Mononuclear cell (primary cell): ENCODE data around the gene BOD1. TPM values are rescaled to one million over a fixed set of nuclear protein-coding genes. Genes with fewer than 3 reads are reported as not detected.

Experiments used
- H3K27me3 ChIP-seq: 2 replicates; pipeline ENCODE4 v1.6.0; 2011; ENCODE audit warnings: low read length, control low read depth; ENCODE audit not compliant: insufficient read depth
- H3K4me1 ChIP-seq: 2 replicates; pipeline ENCODE4 v1.5.1; 2011; ENCODE audit warnings: mild to moderate bottlenecking, low read length, control low read depth; ENCODE audit not compliant: insufficient read depth
- H3K4me3 ChIP-seq: 2 replicates; pipeline ENCODE4 v1.5.1; 2011; ENCODE audit warnings: mild to moderate bottlenecking, low read length, moderate library complexity
- H3K9me3 ChIP-seq: 2 replicates; pipeline ENCODE4 v1.5.1; 2011; ENCODE audit warnings: low read depth, mild to moderate bottlenecking, control low read depth, low read length
- total RNA-seq: library from RNA; depleted of rRNA; stranded (reverse); fragments of >200 nt; gene quantifications from one replicate; pipeline ENCODE4 v1.2.3, GENCODE V29; 2012

Gene BOD1
- total RNA-seq, 1 donor = 41.1 TPM

DNA sequence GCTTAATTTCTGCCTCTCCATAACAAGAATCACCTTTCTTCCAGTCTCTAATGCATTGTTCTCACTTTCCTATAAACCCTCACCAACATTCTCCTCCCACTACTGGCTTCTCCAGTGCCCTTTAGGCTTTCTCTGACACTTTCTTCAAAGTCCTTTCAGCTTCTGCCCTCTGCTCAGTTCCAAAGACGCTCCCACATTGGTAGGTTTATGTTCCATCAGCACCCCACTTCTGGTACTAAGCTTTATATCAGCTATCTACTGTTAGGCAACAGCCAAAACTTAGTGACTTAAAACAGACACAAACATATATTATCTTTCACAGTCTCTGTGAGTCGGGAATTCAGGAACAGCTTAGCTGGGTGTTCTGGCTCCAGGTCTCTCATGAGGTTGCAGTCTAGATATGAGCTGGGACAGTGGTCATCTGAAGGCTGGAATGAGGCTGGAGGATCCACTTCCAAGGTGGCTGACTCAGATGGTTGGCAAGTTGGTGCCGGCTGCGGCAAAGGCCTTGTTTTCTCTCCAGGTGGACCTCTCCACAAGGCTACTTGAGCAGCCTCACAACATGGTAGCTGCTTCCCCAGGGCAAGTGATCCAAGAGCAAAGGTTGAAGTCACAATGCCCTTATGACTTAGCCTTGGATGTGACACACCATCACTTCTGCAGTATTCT is 37.4 kb downstream of the BOD1 start:
- no peaks in the 10 kb centered on the region for H3K9me3 ChIP-seq
- H3K4me3 ChIP-seq = no peak overlapping the region
- no peaks in the 10 kb centered on the region for H3K4me1 ChIP-seq
- H3K27me3 ChIP-seq = no peaks in the 10 kb centered on the region

- Histone ChIP-seq H3K4me3 (no peak overlapping the region), H3K27me3 (peaks cover 4% of the 10 kb centered on the region), H3K9me3 (no peaks in the 10 kb centered on the region), H3K4me1 (peaks cover 3% of the 10 kb centered on the region)
These were observed 38.6 kb downstream of the BOD1 start for GRCh38 chr5:173577817-173578216.

GRCh38 chr5:173577166-173577565 is 39.3 kb downstream of the BOD1 start:
- peaks cover 10% of the 10 kb centered on the region for H3K27me3 ChIP-seq
- H3K9me3 ChIP-seq = no peaks in the 10 kb centered on the region
- peaks cover 3% of the 10 kb centered on the region for H3K4me1 ChIP-seq
- no peak overlapping the region for H3K4me3 ChIP-seq

GRCh38 chr5:173575985-173576384 is 40.5 kb downstream of the BOD1 start:
- no peak overlapping the region for H3K4me3 ChIP-seq
- peaks cover 3% of the 10 kb centered on the region for H3K4me1 ChIP-seq
- H3K27me3 ChIP-seq = peaks cover 16% of the 10 kb centered on the region
- no peaks in the 10 kb centered on the region for H3K9me3 ChIP-seq

DNA sequence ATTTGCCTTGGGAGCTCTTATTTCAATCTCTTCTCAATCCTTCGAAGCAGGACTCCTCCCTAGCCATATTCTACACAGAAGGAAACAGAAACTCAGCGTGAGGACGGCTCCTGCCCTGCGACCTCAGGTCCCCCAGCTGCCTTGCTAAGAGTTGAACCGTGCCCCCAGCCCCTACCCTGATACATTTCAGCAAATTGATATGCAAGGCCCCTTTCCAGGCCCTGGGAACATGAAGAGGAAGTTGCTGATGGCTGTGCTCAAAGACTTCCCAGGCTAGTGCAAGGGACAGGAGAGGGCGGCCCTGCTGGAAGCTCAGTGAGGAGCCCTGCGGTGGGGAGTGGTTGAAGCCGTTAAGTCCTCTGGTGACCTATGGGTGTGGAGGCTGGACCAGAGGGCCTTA is 41.5 kb downstream of the BOD1 start:
- H3K4me1 ChIP-seq = peaks cover 3% of the 10 kb centered on the region
- H3K27me3 ChIP-seq = peaks cover 16% of the 10 kb centered on the region
- no peak overlapping the region for H3K4me3 ChIP-seq
- no peaks in the 10 kb centered on the region for H3K9me3 ChIP-seq

GRCh38 chr5:173573126-173573960 is 43.1 kb downstream of the BOD1 start:
- Histone ChIP-seq H3K4me1 (peaks cover 3% of the 10 kb centered on the region), H3K27me3 (peaks cover 16% of the 10 kb centered on the region), H3K9me3 (no peaks in the 10 kb centered on the region), H3K4me3 (no peak overlapping the region)

DNA sequence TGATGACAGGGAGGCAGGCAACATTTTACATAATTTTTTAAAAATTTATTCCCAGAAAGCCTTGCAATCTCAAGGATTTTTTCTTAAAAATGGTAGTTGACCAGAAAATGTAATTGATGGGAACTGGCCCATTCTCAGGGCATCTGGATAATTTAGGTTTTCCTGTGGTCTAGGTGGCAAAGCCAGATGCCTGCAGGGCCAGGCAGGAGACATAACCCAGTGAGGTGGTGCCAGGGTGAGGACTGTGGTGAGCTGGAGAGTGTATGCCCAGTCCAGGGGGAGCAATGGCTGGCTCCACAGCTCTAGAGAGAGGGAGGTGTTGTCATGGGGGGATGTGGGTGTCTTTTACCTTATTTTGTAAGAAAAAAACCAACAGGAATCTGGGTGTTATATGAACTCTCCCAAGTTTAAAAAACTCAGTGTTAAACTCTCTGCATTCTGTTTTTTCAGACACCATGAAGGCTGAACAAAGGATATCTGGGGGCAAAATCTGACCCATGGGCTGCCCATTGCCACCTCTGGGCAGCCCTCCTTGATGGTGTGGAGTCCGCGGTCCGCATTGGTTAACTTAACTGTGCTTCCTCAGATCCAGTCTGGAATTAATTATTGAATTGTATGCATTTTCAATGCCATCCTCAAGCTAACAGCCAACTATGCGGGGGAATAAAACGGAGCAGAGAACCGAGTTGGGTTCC is 43.9 kb downstream of the BOD1 start:
- Histone ChIP-seq H3K4me3 (no peak overlapping the region), H3K4me1 (peaks cover 3% of the 10 kb centered on the region), H3K9me3 (no peaks in the 10 kb centered on the region), H3K27me3 (peaks cover 16% of the 10 kb centered on the region)

GRCh38 chr5:173570321-173571090 is 45.9 kb downstream of the BOD1 start:
- Histone ChIP-seq H3K27me3 (peaks cover 16% of the 10 kb centered on the region), H3K4me1 (peaks cover 3% of the 10 kb centered on the region), H3K9me3 (no peaks in the 10 kb centered on the region), H3K4me3 (no peak overlapping the region)

- Histone ChIP-seq H3K27me3 (peaks cover 16% of the 10 kb centered on the region), H3K4me1 (peaks cover 3% of the 10 kb centered on the region), H3K9me3 (no peaks in the 10 kb centered on the region), H3K4me3 (no peak overlapping the region)
These were observed 47.7 kb downstream of the BOD1 start for GRCh38 chr5:173568703-173569102.

GRCh38 chr5:173568128-173568527 is 48.3 kb downstream of the BOD1 start:
- no peak overlapping the region for H3K4me3 ChIP-seq
- peaks cover 15% of the 10 kb centered on the region for H3K27me3 ChIP-seq
- no peaks in the 10 kb centered on the region for H3K9me3 ChIP-seq
- peaks cover 3% of the 10 kb centered on the region for H3K4me1 ChIP-seq

GRCh38 chr5:173567548-173567947 is 48.9 kb downstream of the BOD1 start:
- Histone ChIP-seq H3K4me3 (no peak overlapping the region), H3K4me1 (no peaks in the 10 kb centered on the region), H3K9me3 (no peaks in the 10 kb centered on the region), H3K27me3 (peaks cover 10% of the 10 kb centered on the region)

DNA sequence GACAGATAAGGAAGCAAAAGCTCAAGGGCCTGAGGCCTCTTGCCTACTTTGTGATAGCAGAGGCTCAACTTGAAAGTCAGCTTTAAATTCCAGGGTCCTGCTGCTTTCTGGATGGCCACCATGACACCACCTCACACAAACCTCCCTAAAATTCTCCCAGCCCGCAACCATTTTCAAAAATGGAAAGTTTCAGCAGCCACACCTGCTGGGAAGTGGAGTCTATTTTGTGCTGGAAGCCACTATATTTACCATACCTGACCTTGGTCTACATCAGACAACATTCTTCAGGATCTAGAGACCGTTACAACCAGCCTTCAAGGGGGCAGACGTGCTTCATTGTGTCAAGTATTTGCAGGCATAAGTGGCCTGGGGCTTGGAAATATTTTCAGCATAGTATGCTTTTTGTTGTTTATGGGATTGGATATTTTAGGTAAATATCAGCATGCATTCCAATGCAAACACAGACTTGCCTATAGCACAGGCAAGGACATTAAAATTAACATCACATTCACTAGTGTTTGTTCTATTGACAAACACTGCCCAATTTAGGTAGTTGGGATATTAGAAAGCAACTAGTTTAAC is 50.9 kb downstream of the BOD1 start:
- H3K4me3 ChIP-seq = no peak overlapping the region
- H3K27me3 ChIP-seq = no peaks in the 10 kb centered on the region
- H3K4me1 ChIP-seq = no peaks in the 10 kb centered on the region
- H3K9me3 ChIP-seq = no peaks in the 10 kb centered on the region

GRCh38 chr5:173564106-173564505 is 52.3 kb downstream of the BOD1 start:
- H3K4me1 ChIP-seq = no peaks in the 10 kb centered on the region
- no peaks in the 10 kb centered on the region for H3K27me3 ChIP-seq

GRCh38 chr5:173563246-173563645 is 53.2 kb downstream of the BOD1 start:
- no peaks in the 10 kb centered on the region for H3K4me1 ChIP-seq
- H3K9me3 ChIP-seq = no peaks in the 10 kb centered on the region
- no peak overlapping the region for H3K4me3 ChIP-seq
- no peaks in the 10 kb centered on the region for H3K27me3 ChIP-seq

More at GRCh38 chr5:173564106-173564505, 52.3 kb downstream of the BOD1 start:
- Histone ChIP-seq H3K9me3 (no peaks in the 10 kb centered on the region), H3K4me3 (no peak overlapping the region)
